IMR-90 (cell line): ENCODE results near the gene POLR1C.

ENCODE experiments used
- BHLHE40 ChIP-seq: fragments of 150-350 bp; IDR thresholded peaks from 2 replicates; pipeline ENCODE4 v1.6.1; 2016; ENCODE audit warnings: mild to moderate bottlenecking, low read depth, low read length
- CEBPB ChIP-seq: IDR thresholded peaks from 2 replicates; pipeline ENCODE4 v1.6.1; 2012; ENCODE audit warnings: low read depth, low read length, improper control_type of control experiment
- CHD1 ChIP-seq: IDR thresholded peaks from 2 replicates; pipeline ENCODE4 v1.6.1; 2012; ENCODE audit warnings: low read depth, low read length, improper control_type of control experiment
- FOS ChIP-seq: fragments of 150-350 bp; IDR thresholded peaks from 2 replicates; pipeline ENCODE4 v1.6.1; 2016; ENCODE audit warnings: low read depth, low read length
- MAFK ChIP-seq: IDR thresholded peaks from 2 replicates; pipeline ENCODE4 v1.6.1; 2012; ENCODE audit warnings: low read depth, low read length, improper control_type of control experiment
- MXI1 ChIP-seq: IDR thresholded peaks from 2 replicates; pipeline ENCODE4 v1.6.1; 2012; ENCODE audit warnings: low read depth, mild to moderate bottlenecking, low read length, moderate library complexity, borderline replicate concordance
- NFE2L2 ChIP-seq: fragments of 150-350 bp; IDR thresholded peaks from 2 replicates; pipeline ENCODE4 v1.6.1; 2016; ENCODE audit warnings: low read depth, mild to moderate bottlenecking, low read length
- POLR2A ChIP-seq: IDR thresholded peaks from 2 replicates; pipeline ENCODE4 v1.6.1; 2012; ENCODE audit warnings: mild to moderate bottlenecking, low read depth, low read length
- RAD21 ChIP-seq: IDR thresholded peaks from 2 replicates; pipeline ENCODE4 v1.6.1; 2012; ENCODE audit warnings: low read length, improper control_type of control experiment
- RCOR1 ChIP-seq: IDR thresholded peaks from 2 replicates; pipeline ENCODE4 v1.6.1; 2012; ENCODE audit warnings: mild to moderate bottlenecking, low read length, improper control_type of control experiment; ENCODE audit not compliant: insufficient replicate concordance
- RFX5 ChIP-seq: IDR thresholded peaks from 2 replicates; pipeline ENCODE4 v1.8.0; 2012; ENCODE audit warnings: low read depth, mild to moderate bottlenecking, low read length, moderate library complexity
- SMC3 ChIP-seq: fragments of 150-350 bp; IDR thresholded peaks from 2 replicates; pipeline ENCODE4 v1.6.1; 2016; ENCODE audit warnings: low read depth, mild to moderate bottlenecking, antibody characterized with exemption, low read length, moderate library complexity
- TF ChIP-seq, protein P1 (sequence below): conservative IDR thresholded peaks from 2 replicates; pipeline ENCODE4 v1.5.1; 2012; ENCODE audit warnings: mild to moderate bottlenecking, low read depth, low read length, improper control_type of control experiment
- TF ChIP-seq, protein P2 (sequence below): fragments of 150-350 bp; IDR thresholded peaks from 2 replicates; pipeline ENCODE4 v1.6.1; 2016; ENCODE audit warnings: low read depth, mild to moderate bottlenecking, low read length, moderate library complexity, borderline replicate concordance

DNA sequence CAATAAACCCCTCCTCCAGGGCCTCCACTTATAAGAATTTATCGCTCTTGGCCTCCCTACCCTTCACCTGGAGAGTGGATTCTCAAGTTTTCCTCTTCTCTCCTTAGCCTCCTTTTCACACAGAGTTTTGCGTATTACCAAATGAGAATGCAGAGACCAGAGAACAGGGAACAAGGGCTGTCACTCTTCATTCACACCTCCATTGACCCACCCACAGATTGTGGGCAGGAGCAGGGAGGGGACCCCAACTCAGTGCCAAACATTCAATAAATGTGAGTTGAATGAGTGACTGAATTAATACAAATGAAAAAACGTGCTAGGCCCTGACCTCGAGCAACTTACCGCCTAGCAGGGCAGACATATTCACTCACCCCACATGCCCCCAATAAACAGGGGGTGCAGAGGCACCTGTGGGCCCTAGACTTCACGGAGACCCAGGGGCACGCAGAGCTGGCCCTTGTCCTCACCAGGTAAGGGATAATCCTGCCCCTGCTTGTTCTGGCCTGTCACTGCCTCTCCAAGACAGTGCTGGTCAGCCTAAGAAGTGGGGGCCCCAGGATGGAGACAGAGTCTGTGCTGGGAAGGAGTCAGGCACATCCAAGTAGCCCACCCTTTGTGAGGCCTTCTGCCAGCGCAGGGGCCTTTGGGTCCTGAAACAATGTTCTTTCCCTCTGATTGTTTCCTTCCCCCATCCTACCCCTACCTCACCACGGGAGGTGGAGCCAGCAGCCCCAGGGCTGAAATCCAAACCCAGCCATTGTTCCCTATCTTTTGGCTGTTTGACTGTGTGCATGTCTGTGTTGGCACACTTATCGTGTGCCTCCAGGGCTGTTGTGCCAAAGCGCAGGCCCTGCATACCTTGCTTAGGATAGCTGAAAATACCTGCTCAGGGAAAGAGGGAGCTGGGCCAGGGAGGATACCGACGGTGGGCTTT lies 47.9 kb upstream of the POLR1C start:
- no peak for TF ChIP-seq CHD1
- TF ChIP-seq, protein P1, sequence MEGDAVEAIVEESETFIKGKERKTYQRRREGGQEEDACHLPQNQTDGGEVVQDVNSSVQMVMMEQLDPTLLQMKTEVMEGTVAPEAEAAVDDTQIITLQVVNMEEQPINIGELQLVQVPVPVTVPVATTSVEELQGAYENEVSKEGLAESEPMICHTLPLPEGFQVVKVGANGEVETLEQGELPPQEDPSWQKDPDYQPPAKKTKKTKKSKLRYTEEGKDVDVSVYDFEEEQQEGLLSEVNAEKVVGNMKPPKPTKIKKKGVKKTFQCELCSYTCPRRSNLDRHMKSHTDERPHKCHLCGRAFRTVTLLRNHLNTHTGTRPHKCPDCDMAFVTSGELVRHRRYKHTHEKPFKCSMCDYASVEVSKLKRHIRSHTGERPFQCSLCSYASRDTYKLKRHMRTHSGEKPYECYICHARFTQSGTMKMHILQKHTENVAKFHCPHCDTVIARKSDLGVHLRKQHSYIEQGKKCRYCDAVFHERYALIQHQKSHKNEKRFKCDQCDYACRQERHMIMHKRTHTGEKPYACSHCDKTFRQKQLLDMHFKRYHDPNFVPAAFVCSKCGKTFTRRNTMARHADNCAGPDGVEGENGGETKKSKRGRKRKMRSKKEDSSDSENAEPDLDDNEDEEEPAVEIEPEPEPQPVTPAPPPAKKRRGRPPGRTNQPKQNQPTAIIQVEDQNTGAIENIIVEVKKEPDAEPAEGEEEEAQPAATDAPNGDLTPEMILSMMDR: no peak
- no peak for TF ChIP-seq RCOR1
- TF ChIP-seq CEBPB: no peak
- no peak for TF ChIP-seq MXI1
- no peak for TF ChIP-seq POLR2A
- no peak for TF ChIP-seq RAD21
- TF ChIP-seq RFX5: no peak
- TF ChIP-seq SMC3: no peak
- no peak for TF ChIP-seq BHLHE40
- no peak for TF ChIP-seq MAFK
- TF ChIP-seq NFE2L2: no peak
- no peak for TF ChIP-seq FOS
- TF ChIP-seq, protein P2, sequence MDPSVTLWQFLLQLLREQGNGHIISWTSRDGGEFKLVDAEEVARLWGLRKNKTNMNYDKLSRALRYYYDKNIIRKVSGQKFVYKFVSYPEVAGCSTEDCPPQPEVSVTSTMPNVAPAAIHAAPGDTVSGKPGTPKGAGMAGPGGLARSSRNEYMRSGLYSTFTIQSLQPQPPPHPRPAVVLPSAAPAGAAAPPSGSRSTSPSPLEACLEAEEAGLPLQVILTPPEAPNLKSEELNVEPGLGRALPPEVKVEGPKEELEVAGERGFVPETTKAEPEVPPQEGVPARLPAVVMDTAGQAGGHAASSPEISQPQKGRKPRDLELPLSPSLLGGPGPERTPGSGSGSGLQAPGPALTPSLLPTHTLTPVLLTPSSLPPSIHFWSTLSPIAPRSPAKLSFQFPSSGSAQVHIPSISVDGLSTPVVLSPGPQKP: no peak
